Testis (tissue), 3 donors: ENCODE measurements around the gene SHANK2. TPM values are rescaled to one million over a fixed set of nuclear protein-coding genes. Genes with fewer than 3 reads are reported as not detected.
"Not testable (repeated sequence)": the region's sequence is repeated elsewhere in the genome, so short reads cannot be mapped to it uniquely, and the experiment has no call there.

Source experiments
- DNase-seq: peaks from one replicate; pipeline ENCODE4 v3.0.0-alpha.2; 2019
- H3K27ac ChIP-seq, 2 donors: fragments of 200-600 bp; sonication (generic); one replicate each; pipeline ENCODE4 v1.5.1; 2019
- H3K27me3 ChIP-seq: fragments of 200-600 bp; sonication (generic); one replicate; pipeline ENCODE4 v1.5.1; 2019
- H3K36me3 ChIP-seq: fragments of 200-600 bp; sonication (generic); one replicate; pipeline ENCODE4 v1.5.1; 2017; ENCODE audit warnings: low read depth; ENCODE audit errors: missing control alignments
- H3K4me1 ChIP-seq: fragments of 200-600 bp; sonication (generic); one replicate; pipeline ENCODE4 v1.5.1; 2019
- H3K4me3 ChIP-seq, 2 donors: fragments of 200-600 bp; sonication (generic); one replicate each; pipeline ENCODE4 v1.5.1; 2017 to 2019
- H3K9me3 ChIP-seq: fragments of 200-600 bp; sonication (generic); one replicate; pipeline ENCODE4 v1.5.1; 2017
- CTCF ChIP-seq, 3 experiments: fragments of 450-650 bp in 2 of 3; fragments of 200-600 bp in 1 of 3; sonication (generic) in 1 of 3; IDR thresholded peaks; one replicate each; pipeline ENCODE4 v1.5.1; 2016 to 2019; ENCODE audit warnings: antibody characterized with exemption in 3 of 3, mild to moderate bottlenecking in 2 of 3, moderate library complexity in 1 of 3
- POLR2A ChIP-seq: fragments of 450-650 bp; IDR thresholded peaks from one replicate; pipeline ENCODE4 v1.6.1; 2017; ENCODE audit warnings: antibody characterized with exemption, mild to moderate bottlenecking, moderate library complexity
- WGBS, 2 donors: methylation state at CpG; one replicate each; pipeline ENCODE4 v1.1.5; 2018; 5-methylcytosine and 5-hydroxymethylcytosine counted together
- intact Hi-C: fragments of 100-400 bp; cut with DNase I; formaldehyde crosslinking; loops from one replicate; pipeline ENCODE4 v1.15.1; 2023; ENCODE audit warnings: low total_unique reads
- polyA plus RNA-seq: library from polyadenylated mRNA; stranded (reverse); fragments of 350-450 nt; fragmentation: Illumina TruSeq; extraction: RNeasy Lipid Tissue Mini Kit (QIAGEN cat#74804); gene quantifications from one replicate; pipeline ENCODE4 v1.2.3, GENCODE V29; 2014; ENCODE audit warnings: low read depth, low replicate concordance; ENCODE audit not compliant: insufficient read depth
- total RNA-seq, 2 donors: library from RNA; depleted of rRNA; stranded (reverse); fragments of >200 nt; gene quantifications; one replicate each; pipeline ENCODE4 v1.2.3, GENCODE V29; 2016

The SHANK2 gene
- total and polyA plus RNA-seq, 3 donors from 2014 or later, result 4.3 to 13.9 (median 8.0) TPM

DNA sequence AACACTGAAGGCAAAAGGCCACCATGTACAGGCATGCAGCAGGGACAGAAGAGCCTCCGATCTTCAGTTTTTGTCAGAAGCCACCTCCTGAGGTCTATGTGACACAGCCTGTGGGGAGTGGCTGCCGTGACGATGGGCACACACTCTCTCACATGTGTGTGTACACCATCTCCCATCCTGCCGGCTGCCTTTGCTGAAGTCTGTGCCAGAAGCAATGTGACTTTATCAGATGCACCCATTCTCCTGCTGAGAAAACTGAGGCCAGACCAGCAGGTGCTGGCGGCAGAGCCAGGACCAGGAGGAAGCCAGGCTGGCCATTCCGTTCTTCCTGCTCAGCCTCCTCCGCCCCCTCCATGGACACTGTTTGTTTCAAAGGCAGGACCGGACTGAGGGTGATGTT is 16.7 kb downstream of the SHANK2 start:
- no peaks in the 10 kb centered on the region for H3K4me1 ChIP-seq
- H3K36me3 ChIP-seq, result no peaks in the 10 kb centered on the region
- H3K27ac ChIP-seq, result no peak overlapping the region
- TF ChIP-seq POLR2A, result no peak
- TF ChIP-seq CTCF (IDR thresholded peaks at IDR 0.05), result no peak
- no peak overlapping the region for H3K4me3 ChIP-seq
- no peaks in the 10 kb centered on the region for H3K27me3 ChIP-seq
- DNase-seq, result no peak
- intact Hi-C loops, result no loop called here
- WGBS, 2 donors, result 89 to 90% methylated on average over 8 of the region's 8 CpGs
- H3K9me3 ChIP-seq, result no peaks in the 10 kb centered on the region

DNA sequence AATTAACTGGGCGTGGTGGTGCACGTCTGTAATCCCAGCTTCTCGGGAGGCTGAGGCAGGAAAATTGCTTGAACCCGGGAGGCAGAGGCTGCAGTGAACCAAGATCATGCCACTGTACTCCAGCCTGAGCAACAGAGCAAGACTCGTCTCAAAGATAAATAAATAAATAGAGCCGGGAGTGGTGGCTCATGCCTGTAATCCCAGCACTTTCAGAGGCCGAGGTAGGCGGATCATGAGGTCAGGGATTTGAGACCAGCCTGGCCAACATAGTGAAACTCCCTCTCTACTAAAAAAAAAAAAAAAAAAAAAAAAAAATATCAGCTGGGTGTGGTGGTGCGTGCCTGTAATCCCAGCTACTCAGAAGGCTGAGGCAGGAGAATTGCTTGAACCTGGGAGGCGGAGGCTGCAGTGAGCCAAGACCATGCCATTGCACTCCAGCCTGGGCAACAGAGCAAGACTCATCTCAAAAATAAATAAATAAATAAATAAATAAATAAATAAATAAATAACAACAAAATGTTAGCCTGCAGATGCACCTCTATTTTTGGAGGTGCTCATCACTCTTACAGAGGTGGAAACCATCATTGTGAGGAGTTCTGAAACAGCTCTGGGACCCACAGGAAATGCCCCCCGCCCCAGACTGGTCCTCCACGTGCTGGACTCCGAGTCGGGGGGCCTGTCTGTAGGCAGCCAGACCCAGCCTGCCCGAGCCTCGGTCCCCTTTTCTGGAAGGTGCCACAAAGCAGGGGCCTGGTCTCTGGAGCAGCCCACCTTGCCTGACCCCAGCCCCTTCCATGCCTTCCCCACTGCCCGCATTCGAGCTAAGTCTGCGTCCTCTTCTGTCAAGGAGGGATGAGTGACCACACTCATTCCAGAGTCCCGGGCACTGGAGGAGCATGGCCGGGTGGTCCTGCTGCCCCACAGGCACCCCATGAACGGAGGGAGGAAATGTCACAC is 18.2 kb downstream of the SHANK2 start:
- H3K4me1 ChIP-seq, intact Hi-C loops, H3K27me3 ChIP-seq, H3K9me3 ChIP-seq, H3K27ac ChIP-seq, H3K4me3 ChIP-seq, H3K36me3 ChIP-seq, DNase-seq: not testable (repeated sequence)
- 82 to 92% methylated on average over 21 to 22 of the region's 22 CpGs for WGBS, 2 donors

DNA sequence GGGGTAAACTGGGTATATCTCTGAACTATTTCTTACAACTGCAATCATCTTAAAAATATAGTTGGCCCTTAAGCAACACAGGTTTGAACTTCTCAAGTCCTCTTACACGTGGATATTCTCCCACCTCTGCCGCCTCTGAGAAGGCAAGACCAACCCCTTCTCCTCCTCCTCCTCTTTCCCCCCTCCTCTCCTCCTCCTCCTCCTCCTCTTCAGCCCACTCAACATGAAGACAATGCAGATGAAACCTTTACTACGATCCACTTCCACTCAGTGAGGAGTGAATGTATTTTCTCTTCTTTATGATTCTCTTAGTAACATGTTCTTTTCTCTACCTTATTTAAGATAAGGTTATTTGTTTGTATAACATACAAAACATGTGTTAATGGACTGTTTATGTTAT is 20.0 kb downstream of the SHANK2 start:
- Histone ChIP-seq H3K36me3 (no peaks in the 10 kb centered on the region), H3K9me3 (no peaks in the 10 kb centered on the region), H3K27me3 (no peaks in the 10 kb centered on the region), H3K4me3 (no peak overlapping the region), H3K27ac (no peak overlapping the region), H3K4me1 (no peaks in the 10 kb centered on the region)
- TF ChIP-seq POLR2A (no peak), CTCF (IDR thresholded peaks at IDR 0.05) (no peak)
- 65 to 71% methylated on average over 3 of the region's 3 CpGs for WGBS, 2 donors
- no peak for DNase-seq
- intact Hi-C loops, result no loop called here

- no peak for TF ChIP-seq CTCF (IDR thresholded peaks at IDR 0.05)
- no peak for TF ChIP-seq POLR2A
- no peak for DNase-seq
- WGBS, 2 donors, result 84 to 90% methylated on average over 1 of the region's 1 CpG
- Histone ChIP-seq H3K27ac (no peak overlapping the region), H3K36me3 (no peaks in the 10 kb centered on the region), H3K27me3 (no peaks in the 10 kb centered on the region), H3K4me1 (no peaks in the 10 kb centered on the region), H3K4me3 (no peak overlapping the region), H3K9me3 (no peaks in the 10 kb centered on the region)
- intact Hi-C loops, result no loop called here
These were observed 23.4 kb downstream of the SHANK2 start for GRCh38 chr11:71228961-71229360.

GRCh38 chr11:71227058-71227659 is 25.2 kb downstream of the SHANK2 start:
- intact Hi-C loops, result no loop called here
- WGBS, 2 donors, result 61 to 63% methylated on average over 1 of the region's 1 CpG

More at GRCh38 chr11:71227058-71227659, 25.2 kb downstream of the SHANK2 start:
- Histone ChIP-seq H3K4me3 (no peak overlapping the region), H3K27me3 (no peaks in the 10 kb centered on the region), H3K9me3 (no peaks in the 10 kb centered on the region), H3K36me3 (no peaks in the 10 kb centered on the region), H3K27ac (no peak overlapping the region), H3K4me1 (no peaks in the 10 kb centered on the region)
- TF ChIP-seq POLR2A (no peak), CTCF (IDR thresholded peaks at IDR 0.05) (no peak)
- DNase-seq, result no peak
